Measurements from ENCODE around the gene CCDC85B. TPM values are rescaled to one million over a fixed set of nuclear protein-coding genes. Genes with fewer than 3 reads are reported as not detected.

The CCDC85B gene
- total and polyA plus RNA-seq, 10 donors, result 38.7 to 131 (median 51.3) TPM

DNA sequence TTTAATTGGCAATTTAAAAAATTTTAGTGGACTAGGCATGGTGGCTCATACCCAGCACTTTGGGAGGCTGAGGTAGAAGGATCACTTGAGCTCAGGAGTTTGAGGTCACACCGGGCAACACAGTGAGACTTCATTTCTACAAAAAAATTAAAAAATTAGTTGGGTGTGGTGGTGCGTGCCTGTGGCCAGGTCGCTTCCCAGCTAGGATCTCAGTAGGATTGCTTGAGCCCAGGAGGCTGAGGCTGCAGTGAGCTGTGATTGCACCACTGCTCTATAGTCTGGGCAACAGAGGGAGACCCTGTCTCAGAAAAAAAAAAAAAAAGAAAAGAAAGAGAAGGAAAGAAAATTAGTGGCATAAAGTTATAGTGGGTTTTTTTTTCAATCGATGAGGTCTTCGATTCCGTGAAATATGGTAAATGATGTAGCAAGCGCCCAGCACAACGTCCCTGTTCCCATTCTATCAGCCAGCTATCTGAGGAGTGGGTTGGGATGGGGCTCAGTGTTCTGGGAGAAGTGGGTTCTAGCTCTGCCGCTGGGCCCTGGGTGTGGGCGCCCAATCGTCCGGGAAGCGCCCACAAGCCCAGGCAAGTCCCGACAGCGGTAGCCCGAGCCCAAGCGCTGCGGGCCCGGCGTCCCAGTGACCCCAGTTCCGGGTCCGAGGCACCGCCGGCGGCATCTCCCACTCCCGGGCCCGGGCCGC is 8.3 kb downstream of the CCDC85B start:
- 26 to 44% (median 28%) methylated on average over 17 to 28 of the region's 28 CpGs for WGBS, 5 donors
- peak overlapping the region in 7 of 8 donors; percentile 45 to 70 (median 56) for H3K4me3 ChIP-seq
- H3K27ac ChIP-seq, result peak overlapping the region in 4 of 8 donors; percentile 67 to 83 (median 67)
- TF ChIP-seq CTCF (IDR thresholded peaks at IDR 0.05 in 8 of 11, conservative IDR thresholded peaks at IDR 0.05 in 3 of 11) (no peak), POLR2A (IDR thresholded peaks at IDR 0.05) (no peak), POLR2AphosphoS5 (IDR thresholded peaks at IDR 0.05) (no peak)
- no peaks in the 10 kb centered on the region for H3K36me3 ChIP-seq
- no peaks in the 10 kb centered on the region for H3K9me3 ChIP-seq
- H3K4me1 ChIP-seq, result peaks cover 17 to 51% (median 35%) of the 10 kb centered on the region in 6 donors
- peaks cover 0 to 30% (median 13%) of the 10 kb centered on the region in 7 donors for H3K27me3 ChIP-seq (replicated peaks in 1 of 7)
- no peak for DNase-seq
- intact Hi-C loops (cut with DNase I; ENCODE audit: low total_unique reads), result no loop called here

DNA sequence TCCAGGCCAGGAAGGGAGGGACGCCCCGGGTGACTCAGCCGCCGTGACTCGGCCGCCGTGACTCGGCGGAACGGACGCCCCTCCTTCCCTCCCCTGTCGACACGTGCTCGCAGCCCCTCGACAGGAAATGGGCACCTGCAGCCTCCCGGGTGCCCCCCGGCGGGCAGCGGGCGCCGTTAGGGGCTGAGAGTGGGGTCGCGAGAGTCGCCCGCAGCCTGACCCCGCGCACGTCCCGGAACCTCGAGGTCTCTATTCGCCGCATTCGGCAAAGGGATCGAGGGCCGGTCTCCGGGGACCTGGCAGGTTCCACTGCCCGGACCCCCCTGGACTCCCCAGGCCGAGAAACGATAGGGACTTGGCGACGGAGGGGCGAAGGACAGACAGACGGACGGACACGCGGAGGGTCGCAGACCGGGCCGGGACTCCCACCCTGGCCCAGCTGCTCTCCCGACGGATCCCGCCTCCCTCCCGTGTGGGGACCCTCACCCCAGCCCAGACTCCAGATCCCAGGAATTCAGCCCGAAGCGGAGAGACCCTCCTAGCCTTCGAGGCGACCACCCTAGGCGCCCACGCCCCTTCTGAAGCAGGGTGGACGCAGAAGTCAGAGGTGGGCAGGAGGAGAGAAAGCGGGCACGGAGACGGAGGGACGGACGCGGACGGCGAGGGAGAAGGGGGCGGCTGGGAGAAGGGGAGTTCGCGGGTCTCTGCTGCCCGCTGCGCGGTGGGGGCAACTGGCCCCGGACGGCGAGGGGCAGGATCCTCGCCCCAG is 9.1 kb downstream of the CCDC85B start:
- Histone ChIP-seq H3K27me3 (replicated peaks in 1 of 7) (peaks cover 0 to 30% (median 13%) of the 10 kb centered on the region in 7 donors), H3K9me3 (no peaks in the 10 kb centered on the region), H3K4me3 (peak overlapping the region; percentile 38 to 70 (median 56)), H3K36me3 (no peaks in the 10 kb centered on the region), H3K4me1 (peaks cover 11 to 43% (median 27%) of the 10 kb centered on the region in 6 donors), H3K27ac (peak overlapping the region in 6 of 8 donors; percentile 39 to 83 (median 67))
- WGBS, 5 donors, result 3 to 7% (median 4%) methylated on average over 37 to 78 of the region's 78 CpGs
- intact Hi-C loops (cut with DNase I; ENCODE audit: low total_unique reads), result no loop called here
- peak; percentile 92 for DNase-seq
- TF ChIP-seq CTCF (IDR thresholded peaks at IDR 0.05 in 8 of 11, conservative IDR thresholded peaks at IDR 0.05 in 3 of 11) (no peak), POLR2AphosphoS5 (IDR thresholded peaks at IDR 0.05) (peak; percentile 51 to 85 (median 57))

- H3K4me1 ChIP-seq, result peaks cover 10 to 39% (median 25%) of the 10 kb centered on the region in 6 donors
Observed at GRCh38 chr11:65900125-65900898, 9.8 kb downstream of the CCDC85B start, which contains the start of gene FOSL1. FOSL1 (minus strand) TSS chr11:65900388; CDS start chr11:65900339, 49 bp downstream.

More at GRCh38 chr11:65900125-65900898, 9.8 kb downstream of the CCDC85B start, which contains the start of gene FOSL1:
- WGBS, 5 donors, result 2 to 3% (median 3%) methylated on average over 41 to 80 of the region's 80 CpGs
- TF ChIP-seq POLR2AphosphoS5 (IDR thresholded peaks at IDR 0.05) (peak; percentile 62 to 86 (median 74)), POLR2A (IDR thresholded peaks at IDR 0.05) (no peak), CTCF (IDR thresholded peaks at IDR 0.05 in 8 of 11, conservative IDR thresholded peaks at IDR 0.05 in 3 of 11) (no peak)
- Histone ChIP-seq H3K36me3 (no peaks in the 10 kb centered on the region), H3K4me3 (peak within 1 kb of the TSS; percentile 38 to 70 (median 56)), H3K27ac (peak within 1 kb of the TSS in 6 of 8 donors; percentile 39 to 83 (median 67)), H3K9me3 (no peaks in the 10 kb centered on the region), H3K27me3 (replicated peaks in 1 of 7) (peaks cover 0 to 30% (median 13%) of the 10 kb centered on the region in 7 donors)
- peak; percentile 96 for DNase-seq
- intact Hi-C loops (cut with DNase I; ENCODE audit: low total_unique reads), result no loop called here

Measured in spleen (tissue), 11 donors.